Liver (tissue), 9 donors: Measurements from ENCODE around the gene KCNJ5. TPM values are rescaled to one million over a fixed set of nuclear protein-coding genes. Genes with fewer than 3 reads are reported as not detected.

ENCODE experiments used
- DNase-seq: peaks from one replicate; pipeline ENCODE4 v3.0.0-alpha.2; 2017; ENCODE audit warnings: low spot score
- H3K27ac ChIP-seq, 2 donors: one replicate each; pipeline ENCODE4 v1.7.0; 2013; ENCODE audit warnings: inconsistent platforms in 2 of 2, low read length in 2 of 2, control low read depth in 1 of 2, low read depth in 1 of 2, mild to moderate bottlenecking in 1 of 2
- H3K27me3 ChIP-seq, 4 donors: one replicate each; pipeline versions ENCODE4 v1.6.1 to v1.7.0; 2013; ENCODE audit warnings: low read length in 3 of 4, inconsistent platforms in 1 of 4, mild to moderate bottlenecking in 1 of 4, moderate library complexity in 1 of 4; ENCODE audit not compliant: control insufficient read depth in 4 of 4, insufficient read depth in 4 of 4
- H3K36me3 ChIP-seq, 4 donors: one replicate each; pipeline versions ENCODE4 v1.6.1 to v1.7.0; 2013; ENCODE audit warnings: low read length in 3 of 4, mild to moderate bottlenecking in 3 of 4, low read depth in 1 of 4, moderate library complexity in 1 of 4; ENCODE audit not compliant: control insufficient read depth in 4 of 4, insufficient read depth in 3 of 4
- H3K4me1 ChIP-seq, 4 donors: one replicate each; pipeline versions ENCODE4 v1.6.1 to v1.7.0; 2013; ENCODE audit warnings: low read length in 3 of 4, mild to moderate bottlenecking in 3 of 4, moderate library complexity in 1 of 4; ENCODE audit not compliant: control insufficient read depth in 4 of 4, insufficient read depth in 4 of 4
- H3K4me3 ChIP-seq, 3 donors: one replicate each; pipeline versions ENCODE4 v1.6.1 to v1.7.0; 2013; ENCODE audit warnings: low read length in 3 of 3, control low read depth in 1 of 3, low read depth in 1 of 3, mild to moderate bottlenecking in 1 of 3
- H3K9ac ChIP-seq, 2 donors: one replicate each; pipeline ENCODE4 v1.7.0; 2013; ENCODE audit warnings: low read length in 2 of 2, mild to moderate bottlenecking in 2 of 2, moderate library complexity in 2 of 2, control low read depth in 1 of 2, low read depth in 1 of 2
- H3K9me3 ChIP-seq, 4 donors: one replicate each; pipeline versions ENCODE4 v1.6.1 to v1.7.0; 2013; ENCODE audit warnings: low read length in 3 of 4; ENCODE audit not compliant: control insufficient read depth in 4 of 4
- ATF3 ChIP-seq: IDR thresholded peaks from 2 replicates; pipeline ENCODE4 v1.6.1; 2016; ENCODE audit warnings: antibody characterized with exemption
- CTCF ChIP-seq: fragments of 150-350 bp; IDR thresholded peaks from 2 replicates; pipeline ENCODE4 v1.5.1; 2017; ENCODE audit warnings: improper control_type of control experiment, low read depth, low read length; ENCODE audit not compliant: missing input control
- EGR1 ChIP-seq, 2 donors: IDR thresholded peaks; 2 replicates each; pipeline ENCODE4 v1.6.1; 2016 to 2018; ENCODE audit warnings: antibody characterized with exemption in 2 of 2, low read depth in 2 of 2
- FOXA1 ChIP-seq: IDR thresholded peaks from 2 replicates; pipeline ENCODE4 v1.6.1; 2016; ENCODE audit warnings: antibody characterized with exemption
- FOXA2 ChIP-seq: IDR thresholded peaks from 2 replicates; pipeline ENCODE4 v1.6.1; 2016; ENCODE audit warnings: antibody characterized with exemption
- GABPA ChIP-seq, 2 donors: IDR thresholded peaks in 1 of 2; conservative IDR thresholded peaks in 1 of 2; 2 replicates each; pipeline ENCODE4 v1.6.1; 2016; ENCODE audit warnings: antibody characterized with exemption in 2 of 2, mild to moderate bottlenecking in 1 of 2, moderate library complexity in 1 of 2
- HNF4A ChIP-seq, 2 donors: conservative IDR thresholded peaks; 2 replicates each; pipeline ENCODE4 v1.6.1; 2016; ENCODE audit warnings: antibody characterized with exemption in 2 of 2, mild to moderate bottlenecking in 2 of 2
- HNF4G ChIP-seq: IDR thresholded peaks from 2 replicates; pipeline ENCODE4 v1.6.1; 2016; ENCODE audit warnings: antibody characterized with exemption
- JUND ChIP-seq, 2 donors: IDR thresholded peaks; 2 replicates each; pipeline ENCODE4 v1.6.1; 2016; ENCODE audit warnings: antibody characterized with exemption in 2 of 2
- NR2F2 ChIP-seq: IDR thresholded peaks from 2 replicates; pipeline ENCODE4 v1.6.1; 2016; ENCODE audit warnings: antibody characterized with exemption
- RAD21 ChIP-seq, 2 donors: IDR thresholded peaks; 2 replicates each; pipeline ENCODE4 v1.6.1; 2016; ENCODE audit warnings: antibody characterized with exemption in 2 of 2, mild to moderate bottlenecking in 2 of 2
- RXRA ChIP-seq, 2 donors: IDR thresholded peaks; 2 replicates each; pipeline ENCODE4 v1.6.1; 2017 to 2018; ENCODE audit warnings: antibody characterized with exemption in 2 of 2, mild to moderate bottlenecking in 1 of 2
- SP1 ChIP-seq: IDR thresholded peaks from 2 replicates; pipeline ENCODE4 v1.6.1; 2018; ENCODE audit warnings: antibody characterized with exemption, mild to moderate bottlenecking
- TAF1 ChIP-seq: conservative IDR thresholded peaks from 2 replicates; pipeline ENCODE4 v1.6.1; 2016; ENCODE audit warnings: antibody characterized with exemption, mild to moderate bottlenecking
- YY1 ChIP-seq: IDR thresholded peaks from 2 replicates; pipeline ENCODE4 v1.6.1; 2016; ENCODE audit warnings: antibody characterized with exemption, mild to moderate bottlenecking
- ZBTB33 ChIP-seq: IDR thresholded peaks from 2 replicates; pipeline ENCODE4 v1.6.1; 2016; ENCODE audit warnings: antibody characterized with exemption
- WGBS: extraction: QIAGEN DNeasy Blood & Tissue Kit; methylation state at CpG from one replicate; pipeline ENCODE4 v1.1.7; 2013; 5-methylcytosine and 5-hydroxymethylcytosine counted together
- polyA plus RNA-seq, 2 donors: library from polyadenylated mRNA; stranded (reverse) in 1 of 2; unstranded in 1 of 2; fragments of 200-250 nt in 1 of 2; fragments of >200 nt in 1 of 2; fragmentation: Nextera tagmentation in 1 of 2; extraction: Ambion mirVana in 1 of 2; gene quantifications; one replicate each; pipeline versions ENCODE4 v1.2.1 to v1.2.3, GENCODE V29; 2013 to 2015
- total RNA-seq, 2 donors: library from RNA; depleted of rRNA; stranded (reverse); fragments of >200 nt; gene quantifications; one replicate each; pipeline ENCODE4 v1.2.3, GENCODE V29; 2014
- TF ChIP-seq, protein P1 (sequence below): IDR thresholded peaks from 2 replicates; pipeline ENCODE4 v1.6.1; 2016; ENCODE audit warnings: antibody characterized with exemption, mild to moderate bottlenecking
- donor health status: healthy.
- donor health status: healthy.
- donor health status: healthy.
- donor health status: healthy.
- donor health status: healthy.

KCNJ5 gene
- total and polyA plus RNA-seq, 4 donors, result 0.04 to 0.08 (median 0.06) TPM

GRCh38 chr11:128924104-128924503, 32.9 kb downstream of the KCNJ5 start:
- Histone ChIP-seq H3K4me1 (no peaks in the 10 kb centered on the region), H3K27me3 (peaks cover 0 to 6% (median 0%) of the 10 kb centered on the region in 4 donors), H3K4me3 (no peak overlapping the region), H3K9ac (no peak overlapping the region), H3K27ac (no peak overlapping the region), H3K36me3 (no peaks in the 10 kb centered on the region), H3K9me3 (no peaks in the 10 kb centered on the region)
- TF ChIP-seq RXRA (IDR thresholded peaks at IDR 0.05) (no peak), SP1 (no peak), GABPA (IDR thresholded peaks at IDR 0.05 in 1 of 2, conservative IDR thresholded peaks at IDR 0.05 in 1 of 2) (no peak), NR2F2 (no peak), CTCF (no peak), ZBTB33 (no peak), TAF1 (no peak), FOXA2 (no peak), JUND (IDR thresholded peaks at IDR 0.05) (no peak)
- WGBS, result 88% methylated on average over 7 of the region's 7 CpGs
- no peak for DNase-seq

- TF ChIP-seq, protein P1, sequence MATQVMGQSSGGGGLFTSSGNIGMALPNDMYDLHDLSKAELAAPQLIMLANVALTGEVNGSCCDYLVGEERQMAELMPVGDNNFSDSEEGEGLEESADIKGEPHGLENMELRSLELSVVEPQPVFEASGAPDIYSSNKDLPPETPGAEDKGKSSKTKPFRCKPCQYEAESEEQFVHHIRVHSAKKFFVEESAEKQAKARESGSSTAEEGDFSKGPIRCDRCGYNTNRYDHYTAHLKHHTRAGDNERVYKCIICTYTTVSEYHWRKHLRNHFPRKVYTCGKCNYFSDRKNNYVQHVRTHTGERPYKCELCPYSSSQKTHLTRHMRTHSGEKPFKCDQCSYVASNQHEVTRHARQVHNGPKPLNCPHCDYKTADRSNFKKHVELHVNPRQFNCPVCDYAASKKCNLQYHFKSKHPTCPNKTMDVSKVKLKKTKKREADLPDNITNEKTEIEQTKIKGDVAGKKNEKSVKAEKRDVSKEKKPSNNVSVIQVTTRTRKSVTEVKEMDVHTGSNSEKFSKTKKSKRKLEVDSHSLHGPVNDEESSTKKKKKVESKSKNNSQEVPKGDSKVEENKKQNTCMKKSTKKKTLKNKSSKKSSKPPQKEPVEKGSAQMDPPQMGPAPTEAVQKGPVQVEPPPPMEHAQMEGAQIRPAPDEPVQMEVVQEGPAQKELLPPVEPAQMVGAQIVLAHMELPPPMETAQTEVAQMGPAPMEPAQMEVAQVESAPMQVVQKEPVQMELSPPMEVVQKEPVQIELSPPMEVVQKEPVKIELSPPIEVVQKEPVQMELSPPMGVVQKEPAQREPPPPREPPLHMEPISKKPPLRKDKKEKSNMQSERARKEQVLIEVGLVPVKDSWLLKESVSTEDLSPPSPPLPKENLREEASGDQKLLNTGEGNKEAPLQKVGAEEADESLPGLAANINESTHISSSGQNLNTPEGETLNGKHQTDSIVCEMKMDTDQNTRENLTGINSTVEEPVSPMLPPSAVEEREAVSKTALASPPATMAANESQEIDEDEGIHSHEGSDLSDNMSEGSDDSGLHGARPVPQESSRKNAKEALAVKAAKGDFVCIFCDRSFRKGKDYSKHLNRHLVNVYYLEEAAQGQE, result no peak
- TF ChIP-seq YY1 (no peak), RAD21 (IDR thresholded peaks at IDR 0.05) (no peak), FOXA2 (no peak), HNF4G (no peak), JUND (IDR thresholded peaks at IDR 0.05) (no peak), GABPA (IDR thresholded peaks at IDR 0.05 in 1 of 2, conservative IDR thresholded peaks at IDR 0.05 in 1 of 2) (no peak), EGR1 (IDR thresholded peaks at IDR 0.05; ENCODE audit: low read depth in 2 of 2) (no peak), HNF4A (conservative IDR thresholded peaks at IDR 0.05) (no peak), FOXA1 (no peak), NR2F2 (no peak), RXRA (IDR thresholded peaks at IDR 0.05) (no peak), ATF3 (no peak), ZBTB33 (no peak)
- WGBS, result 68% methylated on average over 16 of the region's 16 CpGs
- H3K4me1 ChIP-seq, result no peaks in the 10 kb centered on the region
- H3K9ac ChIP-seq, result no peak overlapping the region
- no peak overlapping the region for H3K27ac ChIP-seq
- H3K4me3 ChIP-seq, result no peak overlapping the region
- no peaks in the 10 kb centered on the region for H3K9me3 ChIP-seq
- no peak for DNase-seq
- peaks cover 0 to 6% (median 0%) of the 10 kb centered on the region in 4 donors for H3K27me3 ChIP-seq
- no peaks in the 10 kb centered on the region for H3K36me3 ChIP-seq
Measured at GRCh38 chr11:128924510-128925249, 33.5 kb downstream of the KCNJ5 start.
